ENCODE measurements around the gene RAPGEF5. TPM values are rescaled to one million over a fixed set of nuclear protein-coding genes. Genes with fewer than 3 reads are reported as not detected.

The RAPGEF5 gene
- total RNA-seq, 1 donor from 2014 or later, result 16.5 TPM

GRCh38 chr7:22234227-22234626, 122.7 kb downstream of the RAPGEF5 start:
- intact Hi-C loops (cut with micrococcal nuclease), result no loop called here

GRCh38 chr7:22231806-22232205, 125.1 kb downstream of the RAPGEF5 start:
- Histone ChIP-seq H3K4me3 (no peak overlapping the region), H3K36me3 (no peaks in the 10 kb centered on the region), H3K9me3 (replicated peaks) (no peaks in the 10 kb centered on the region), H3K27me3 (ENCODE audit: low read depth) (no peaks in the 10 kb centered on the region), H3K27ac (replicated peaks) (no peak overlapping the region), H3K4me1 (no peaks in the 10 kb centered on the region)
- no peak for DNase-seq
- intact Hi-C loops (cut with micrococcal nuclease), result no loop called here
- TF ChIP-seq CTCF (IDR thresholded peaks at IDR 0.05; ENCODE audit: borderline replicate concordance), result no peak

More at GRCh38 chr7:22234227-22234626, 122.7 kb downstream of the RAPGEF5 start:
- Histone ChIP-seq H3K27me3 (ENCODE audit: low read depth) (no peaks in the 10 kb centered on the region), H3K4me1 (no peaks in the 10 kb centered on the region), H3K4me3 (no peak overlapping the region), H3K27ac (replicated peaks) (no peak overlapping the region), H3K36me3 (no peaks in the 10 kb centered on the region), H3K9me3 (replicated peaks) (no peaks in the 10 kb centered on the region)
- no peak for DNase-seq
- no peak for TF ChIP-seq CTCF (IDR thresholded peaks at IDR 0.05; ENCODE audit: borderline replicate concordance)

- no peak for DNase-seq
- no peak for TF ChIP-seq CTCF (IDR thresholded peaks at IDR 0.05; ENCODE audit: borderline replicate concordance)
- no peaks in the 10 kb centered on the region for H3K9me3 ChIP-seq (replicated peaks)
- H3K4me1 ChIP-seq, result no peaks in the 10 kb centered on the region
- intact Hi-C loops (cut with micrococcal nuclease), result no loop called here
- no peak overlapping the region for H3K4me3 ChIP-seq
- no peak overlapping the region for H3K27ac ChIP-seq (replicated peaks)
- H3K36me3 ChIP-seq, result no peaks in the 10 kb centered on the region
- H3K27me3 ChIP-seq (ENCODE audit: low read depth), result no peaks in the 10 kb centered on the region
These were observed 125.8 kb downstream of the RAPGEF5 start for GRCh38 chr7:22231141-22231540.

GRCh38 chr7:22230238-22230637, 126.7 kb downstream of the RAPGEF5 start:
- Histone ChIP-seq H3K9me3 (replicated peaks) (no peaks in the 10 kb centered on the region), H3K4me3 (no peak overlapping the region), H3K27ac (replicated peaks) (no peak overlapping the region), H3K36me3 (no peaks in the 10 kb centered on the region), H3K27me3 (ENCODE audit: low read depth) (no peaks in the 10 kb centered on the region), H3K4me1 (no peaks in the 10 kb centered on the region)
- intact Hi-C loops (cut with micrococcal nuclease), result no loop called here
- DNase-seq, result no peak
- no peak for TF ChIP-seq CTCF (IDR thresholded peaks at IDR 0.05; ENCODE audit: borderline replicate concordance)

- Histone ChIP-seq H3K4me3 (no peak overlapping the region), H3K4me1 (no peaks in the 10 kb centered on the region), H3K9me3 (replicated peaks) (no peaks in the 10 kb centered on the region), H3K27me3 (ENCODE audit: low read depth) (no peaks in the 10 kb centered on the region), H3K27ac (replicated peaks) (no peak overlapping the region), H3K36me3 (no peaks in the 10 kb centered on the region)
- TF ChIP-seq CTCF (IDR thresholded peaks at IDR 0.05; ENCODE audit: borderline replicate concordance), result no peak
- intact Hi-C loops (cut with micrococcal nuclease), result no loop called here
- no peak for DNase-seq
These were observed 127.8 kb downstream of the RAPGEF5 start for GRCh38 chr7:22229148-22229547.

- no peak for TF ChIP-seq CTCF (IDR thresholded peaks at IDR 0.05; ENCODE audit: borderline replicate concordance)
- DNase-seq, result no peak
- no peak overlapping the region for H3K27ac ChIP-seq (replicated peaks)
- peaks cover 22% of the 10 kb centered on the region for H3K4me1 ChIP-seq
- H3K36me3 ChIP-seq, result no peaks in the 10 kb centered on the region
- H3K9me3 ChIP-seq (replicated peaks), result no peaks in the 10 kb centered on the region
- H3K4me3 ChIP-seq, result no peak overlapping the region
- intact Hi-C loops (cut with micrococcal nuclease), result no loop called here
- no peaks in the 10 kb centered on the region for H3K27me3 ChIP-seq (ENCODE audit: low read depth)
These were observed 133.1 kb downstream of the RAPGEF5 start for GRCh38 chr7:22223807-22224206.

All from left ventricle myocardium inferior (tissue), 1 donor.